SK-N-SH (cell line): ENCODE measurements around the gene VOPP1. TPM values are rescaled to one million over a fixed set of nuclear protein-coding genes. Genes with fewer than 3 reads are reported as not detected.

ENCODE experiments used
- CTCF ChIA-PET: fragments of 300-600, 350-600 bp; formaldehyde crosslinking; extraction: SDS; loops from one replicate; lab custom pipeline; 2021; lab: Yijun Ruan, JAX
- POLR2A ChIA-PET: fragments of 350-600 bp; sonication (Branson Sonifier 250); formaldehyde crosslinking; extraction: SDS; loops from one replicate; lab custom pipeline; 2020; ENCODE audit warnings: antibody characterized with exemption, inconsistent platforms; lab: Yijun Ruan, JAX
- DNase-seq: peaks from one replicate; pipeline ENCODE4 v3.0.0; 2012
- H2AFZ ChIP-seq: fragments of 200-600 bp; sonication (generic); 2 replicates; pipeline ENCODE4 v1.8.1; 2016; ENCODE audit warnings: antibody characterized with exemption, mild to moderate bottlenecking, low read depth
- H3F3A ChIP-seq: fragments of 200-600 bp; sonication (generic); replicated peaks from 2 replicates; pipeline ENCODE3; 2016; ENCODE audit warnings: antibody characterized with exemption, mild to moderate bottlenecking; ENCODE audit not compliant: insufficient read depth
- H3K27ac ChIP-seq, 2 experiments: fragments of 200-500 bp in 1 of 2; fragments of 200-600 bp in 1 of 2; sonication (Bioruptor generic) in 1 of 2; sonication (generic), shearing (Covaris generic) in 1 of 2; 2 replicates each; pipeline versions ENCODE4 v1.5.1 to v1.6.1; 2014 to 2016; ENCODE audit warnings: low read depth in 2 of 2, inconsistent platforms in 1 of 2, low read length in 1 of 2, mild to moderate bottlenecking in 1 of 2, mixed read lengths in 1 of 2
- H3K27me3 ChIP-seq: fragments of 200-600 bp; sonication (generic), shearing (Covaris generic); 2 replicates; pipeline ENCODE4 v1.6.1; 2016; ENCODE audit warnings: mixed run types; ENCODE audit not compliant: insufficient read depth
- H3K36me3 ChIP-seq, 2 experiments: fragments of 200-500 bp in 1 of 2; fragments of 200-600 bp in 1 of 2; sonication (Bioruptor generic) in 1 of 2; sonication (generic) in 1 of 2; replicated peaks in 1 of 2; 2 replicates each; pipeline versions ENCODE3 to v1.5.1; 2014 to 2016; ENCODE audit warnings: low read length in 1 of 2, mild to moderate bottlenecking in 1 of 2; ENCODE audit not compliant: insufficient read depth in 2 of 2, control insufficient read depth in 1 of 2
- H3K4me1 ChIP-seq, 2 experiments: fragments of 200-500 bp in 1 of 2; fragments of 200-600 bp in 1 of 2; sonication (Bioruptor generic) in 1 of 2; sonication (generic), shearing (Covaris generic) in 1 of 2; 2 replicates each; pipeline versions ENCODE4 v1.5.1 to v1.6.1; 2014 to 2016; ENCODE audit warnings: low read depth in 1 of 2, low read length in 1 of 2, mixed run types in 1 of 2; ENCODE audit not compliant: insufficient read depth in 2 of 2, control insufficient read depth in 1 of 2
- H3K4me2 ChIP-seq: fragments of 200-600 bp; sonication (generic), shearing (Covaris generic); 2 replicates; pipeline ENCODE4 v1.6.1; 2017; ENCODE audit warnings: mixed run types
- H3K4me3 ChIP-seq, 2 experiments: fragments of 200-500 bp in 1 of 2; fragments of 200-600 bp in 1 of 2; sonication (Bioruptor generic) in 1 of 2; sonication (generic), shearing (Covaris generic) in 1 of 2; 2 replicates each; pipeline versions ENCODE4 v1.5.1 to v1.8.1; 2014 to 2016; ENCODE audit warnings: low read depth in 2 of 2, inconsistent platforms in 1 of 2, low read length in 1 of 2, mild to moderate bottlenecking in 1 of 2, mixed read lengths in 1 of 2, moderate library complexity in 1 of 2
- H3K79me2 ChIP-seq: fragments of 200-600 bp; sonication (generic); 2 replicates; pipeline ENCODE4 v1.8.1; 2017; ENCODE audit warnings: mild to moderate bottlenecking; ENCODE audit not compliant: insufficient read depth
- H3K9ac ChIP-seq: fragments of 200-600 bp; sonication (generic); 2 replicates; pipeline ENCODE4 v1.6.1; 2017; ENCODE audit warnings: mixed run types
- H3K9me2 ChIP-seq: fragments of 200-600 bp; sonication (generic); 2 replicates; pipeline ENCODE4 v1.6.1; 2017; ENCODE audit warnings: mixed run types
- H3K9me3 ChIP-seq: fragments of 200-600 bp; sonication (generic); 2 replicates; pipeline ENCODE4 v1.6.1; 2017; ENCODE audit warnings: mixed run types, mild to moderate bottlenecking, moderate library complexity
- H4K20me1 ChIP-seq: fragments of 200-600 bp; sonication (generic); 2 replicates; pipeline ENCODE4 v1.6.1; 2017; ENCODE audit warnings: mild to moderate bottlenecking, mixed run types; ENCODE audit not compliant: insufficient read depth
- CHD2 ChIP-seq: fragments of 150-350 bp; IDR thresholded peaks from 2 replicates; pipeline ENCODE4 v1.6.1; 2018; ENCODE audit warnings: low read length; ENCODE audit not compliant: partially characterized antibody
- CTCF ChIP-seq: fragments of 200-600 bp; sonication (generic); IDR thresholded peaks from 2 replicates; pipeline ENCODE4 v1.6.1; 2017; ENCODE audit warnings: antibody characterized with exemption, mild to moderate bottlenecking, moderate library complexity
- ELF1 ChIP-seq: IDR thresholded peaks from 2 replicates; pipeline ENCODE4 v1.4.0; 2012
- EP300 ChIP-seq, 2 experiments: IDR thresholded peaks; 2 replicates each; pipeline versions ENCODE4 v1.4.0 to v1.6.1; 2012; ENCODE audit warnings: borderline replicate concordance in 1 of 2, low read depth in 1 of 2, low read length in 1 of 2
- EZH2phosphoT487 ChIP-seq: fragments of 200-600 bp; sonication (generic); IDR thresholded peaks from 2 replicates; pipeline ENCODE4 v1.6.1; 2017; ENCODE audit warnings: low read depth, mixed run types, mild to moderate bottlenecking, antibody characterized with exemption, moderate library complexity, borderline replicate concordance
- FOSL2 ChIP-seq: IDR thresholded peaks from 2 replicates; pipeline ENCODE4 v1.4.0; 2012; ENCODE audit warnings: low read depth, mild to moderate bottlenecking, moderate library complexity, borderline replicate concordance
- FOXM1 ChIP-seq: IDR thresholded peaks from 2 replicates; pipeline ENCODE4 v1.4.0; 2012; ENCODE audit warnings: low read depth, mild to moderate bottlenecking
- JUND ChIP-seq: IDR thresholded peaks from 2 replicates; pipeline ENCODE4 v1.4.0; 2012
- MAX ChIP-seq: IDR thresholded peaks from 2 replicates; pipeline ENCODE4 v1.4.0; 2012; ENCODE audit warnings: low read depth
- MEF2A ChIP-seq: IDR thresholded peaks from 2 replicates; pipeline ENCODE4 v1.4.0; 2012; ENCODE audit warnings: low read depth, borderline replicate concordance
- NRF1 ChIP-seq: IDR thresholded peaks from 2 replicates; pipeline ENCODE4 v1.6.1; 2012; ENCODE audit warnings: low read depth, mild to moderate bottlenecking, low read length
- PBX3 ChIP-seq: IDR thresholded peaks from 2 replicates; pipeline ENCODE4; 2012
- RAD21 ChIP-seq: IDR thresholded peaks from 2 replicates; pipeline ENCODE4 v1.6.1; 2012; ENCODE audit warnings: mild to moderate bottlenecking, low read length
- RCOR1 ChIP-seq: fragments of 150-350 bp; IDR thresholded peaks from 2 replicates; pipeline ENCODE4 v1.6.1; 2017; ENCODE audit warnings: antibody characterized with exemption, low read length
- SMC3 ChIP-seq: IDR thresholded peaks from 2 replicates; pipeline ENCODE4 v1.6.1; 2012; ENCODE audit warnings: low read depth, low read length, improper control_type of control experiment
- WGBS: methylation state at CpG from one replicate; pipeline ENCODE4 v1.1.6; 2017; ENCODE audit warnings: low lambda C conversion rate; 5-methylcytosine and 5-hydroxymethylcytosine counted together
- polyA plus RNA-seq, 3 experiments: library from polyadenylated mRNA; depleted of rRNA; stranded (reverse); fragments of >200 nt; gene quantifications; 2 replicates each; pipeline ENCODE4 v1.2.3, GENCODE V29; 2012

The VOPP1 gene
- polyA plus RNA-seq, 1 of the 3 experiments (the other 2 are of a cell fraction) = 69.5 TPM

DNA sequence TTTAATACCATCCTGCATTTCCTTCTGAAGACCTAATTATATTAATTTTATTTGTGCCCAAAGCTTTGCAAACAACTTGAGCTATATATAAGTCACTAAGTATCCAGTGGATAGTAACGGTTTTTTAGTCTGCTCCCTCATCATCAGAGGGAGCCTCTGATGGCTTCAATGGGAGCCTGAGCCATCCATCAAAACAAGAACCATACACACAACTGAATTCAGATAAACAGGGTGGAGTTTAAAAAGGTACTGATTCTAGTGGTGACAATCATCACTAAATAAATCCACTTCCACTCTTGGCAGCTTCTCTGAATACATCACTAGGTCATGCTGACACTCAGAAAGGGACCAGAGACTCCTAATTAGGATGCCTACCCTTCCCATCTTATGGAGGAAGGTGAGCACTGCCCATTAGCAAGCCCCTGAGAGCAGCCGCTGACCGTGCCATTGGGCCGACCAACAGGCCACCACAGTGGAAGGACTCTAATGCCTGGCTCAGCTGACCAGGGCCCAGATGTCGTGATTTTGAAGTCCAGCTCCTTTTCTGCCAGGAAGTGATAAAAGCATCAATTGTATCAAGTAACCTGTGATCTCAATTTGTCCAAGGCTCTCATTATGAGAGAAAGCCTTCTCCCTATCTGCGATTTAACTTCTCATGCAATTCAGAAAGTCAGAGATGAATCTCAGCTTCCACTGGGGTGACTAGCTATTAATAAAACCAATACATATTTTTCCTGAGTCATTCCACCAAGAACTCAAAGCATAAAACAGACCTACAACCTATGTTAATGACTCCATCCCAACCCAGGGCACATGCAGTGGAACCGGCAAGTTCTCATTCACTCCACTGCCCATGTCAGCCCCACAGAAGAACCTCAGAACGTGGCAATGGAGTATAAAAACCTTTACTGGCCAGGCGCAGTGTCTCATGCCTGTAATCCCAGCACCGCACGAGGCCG lies 13.1 kb downstream of the VOPP1 start:
- Histone ChIP-seq H3K27ac (peak overlapping the region in 1 of 2 experiments; percentile 16; a peak in 1 of 4 replicates), H3K27me3 (no peaks in the 10 kb centered on the region), H3K4me2 (peak overlapping the region; percentile 2; the same call in 1 of the 2 replicates), H4K20me1 (peaks cover 97% of the 10 kb centered on the region), H3K36me3 (peaks cover 5 to 23% of the 10 kb centered on the region in 2 experiments), H3K9ac (no peak overlapping the region), H3K9me2 (no peaks in the 10 kb centered on the region), H3K9me3 (no peaks in the 10 kb centered on the region), H3F3A (peaks cover 5% of the 10 kb centered on the region), H3K4me3 (no peak overlapping the region), H3K4me1 (peaks cover 16 to 36% of the 10 kb centered on the region in 2 experiments), H3K79me2 (peaks cover 100% of the 10 kb centered on the region), H2AFZ (no peak overlapping the region)
- no peak for DNase-seq
- CTCF ChIA-PET = interaction anchor here (1.0 to 1.4 kb wide), 6 partner anchors 8 to 44 kb away, joined by 3 to 4 read pairs (median 3); no protein-coding TSS in a partner anchor
- TF ChIP-seq EP300 (IDR thresholded peaks at IDR 0.05; ENCODE audit: borderline replicate concordance in 1 of 2, low read depth in 1 of 2, low read length in 1 of 2) (no peak), NRF1 (no peak), PBX3 (no peak), MAX (no peak), SMC3 (no peak), CTCF (no peak), RAD21 (no peak), RCOR1 (no peak), EZH2phosphoT487 (no peak), FOXM1 (no peak), ELF1 (no peak), JUND (no peak), FOSL2 (no peak), MEF2A (no peak), CHD2 (no peak)
- POLR2A ChIA-PET = no interaction called here
- WGBS = 93% methylated on average over 8 of the region's 12 CpGs
